Measurements from ENCODE around the gene KRT40.

Gene KRT40

GRCh38 chr17:40986920-40987319, 2.8 kb upstream of the KRT40 start:
- peaks cover 30 to 41% of the 10 kb centered on the region in 2 donors for H3K27me3 Mint-ChIP-seq

DNA sequence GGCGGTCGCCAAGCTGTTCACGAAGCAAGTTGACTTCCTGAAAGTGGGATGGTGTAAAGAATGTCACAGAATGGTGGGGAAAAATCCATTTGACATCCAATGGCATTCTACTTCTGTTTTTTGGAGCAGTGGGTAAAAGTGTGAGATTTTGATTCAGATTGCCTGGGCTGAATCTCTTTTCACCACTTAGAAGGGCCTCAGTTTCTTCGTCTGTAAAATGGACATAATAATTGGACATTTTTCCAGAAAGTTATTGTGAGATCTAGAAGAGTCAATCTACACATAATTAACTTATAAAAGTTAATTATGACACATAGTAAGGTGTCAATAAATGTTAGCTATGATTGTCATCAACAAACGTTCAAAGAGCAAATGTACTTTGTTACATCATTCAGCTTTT, 3.0 kb downstream of the KRT40 start:
- Mint-ChIP-seq H3K27ac (no peak overlapping the region), H3K27me3 (peaks cover 33 to 57% of the 10 kb centered on the region in 2 donors), H3K9me3 (no peaks in the 10 kb centered on the region), H3K4me3 (no peak overlapping the region), H3K36me3 (ENCODE audit: insufficient read depth) (no peaks in the 10 kb centered on the region), H3K4me1 (ENCODE audit: low read depth in 2 of 2) (no peaks in the 10 kb centered on the region)
- no peak for ATAC-seq (replicated peaks)
- DNase-seq, result no peak

More at GRCh38 chr17:40986920-40987319, 2.8 kb upstream of the KRT40 start:
- DNase-seq (no peak), ATAC-seq (replicated peaks) (no peak)
- no peaks in the 10 kb centered on the region for H3K36me3 Mint-ChIP-seq (ENCODE audit: insufficient read depth)
- H3K4me3 Mint-ChIP-seq, result no peak overlapping the region
- H3K27ac Mint-ChIP-seq, result no peak overlapping the region
- H3K9me3 Mint-ChIP-seq, result no peaks in the 10 kb centered on the region
- no peaks in the 10 kb centered on the region for H3K4me1 Mint-ChIP-seq (ENCODE audit: low read depth in 2 of 2)

GRCh38 chr17:40980596-40980995, 3.5 kb downstream of the KRT40 start:
- Mint-ChIP-seq H3K36me3 (ENCODE audit: insufficient read depth) (no peaks in the 10 kb centered on the region), H3K4me3 (no peak overlapping the region), H3K27me3 (peaks cover 38 to 60% of the 10 kb centered on the region in 2 donors), H3K4me1 (ENCODE audit: low read depth in 2 of 2) (no peaks in the 10 kb centered on the region), H3K27ac (no peak overlapping the region), H3K9me3 (no peaks in the 10 kb centered on the region)
- DNase-seq, result no peak
- no peak for ATAC-seq (replicated peaks)

DNA sequence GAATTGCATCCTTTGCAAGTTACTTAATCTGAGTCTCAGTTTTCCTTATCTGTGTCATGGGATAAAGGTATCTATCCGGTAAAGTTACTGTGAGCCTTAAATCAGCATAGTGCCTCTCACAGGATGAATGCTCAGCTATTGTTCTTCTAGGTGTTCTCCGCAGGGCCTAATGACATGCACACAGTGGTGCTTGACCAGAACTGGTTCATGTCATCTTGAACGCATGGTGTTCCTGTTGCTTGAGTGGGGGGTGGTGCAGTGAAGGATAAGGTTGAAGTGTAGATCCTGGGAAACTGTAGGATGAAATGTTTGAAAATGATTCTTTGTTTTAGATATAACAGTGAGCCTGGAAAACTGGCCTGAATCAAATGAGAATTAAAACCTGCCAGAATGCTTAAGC, 4.0 kb downstream of the KRT40 start:
- Mint-ChIP-seq H3K4me1 (ENCODE audit: low read depth in 2 of 2) (no peaks in the 10 kb centered on the region), H3K27me3 (peaks cover 43 to 65% of the 10 kb centered on the region in 2 donors), H3K4me3 (no peak overlapping the region), H3K36me3 (ENCODE audit: insufficient read depth) (no peaks in the 10 kb centered on the region), H3K9me3 (no peaks in the 10 kb centered on the region), H3K27ac (no peak overlapping the region)
- no peak for ATAC-seq (replicated peaks)
- DNase-seq, result no peak

DNA sequence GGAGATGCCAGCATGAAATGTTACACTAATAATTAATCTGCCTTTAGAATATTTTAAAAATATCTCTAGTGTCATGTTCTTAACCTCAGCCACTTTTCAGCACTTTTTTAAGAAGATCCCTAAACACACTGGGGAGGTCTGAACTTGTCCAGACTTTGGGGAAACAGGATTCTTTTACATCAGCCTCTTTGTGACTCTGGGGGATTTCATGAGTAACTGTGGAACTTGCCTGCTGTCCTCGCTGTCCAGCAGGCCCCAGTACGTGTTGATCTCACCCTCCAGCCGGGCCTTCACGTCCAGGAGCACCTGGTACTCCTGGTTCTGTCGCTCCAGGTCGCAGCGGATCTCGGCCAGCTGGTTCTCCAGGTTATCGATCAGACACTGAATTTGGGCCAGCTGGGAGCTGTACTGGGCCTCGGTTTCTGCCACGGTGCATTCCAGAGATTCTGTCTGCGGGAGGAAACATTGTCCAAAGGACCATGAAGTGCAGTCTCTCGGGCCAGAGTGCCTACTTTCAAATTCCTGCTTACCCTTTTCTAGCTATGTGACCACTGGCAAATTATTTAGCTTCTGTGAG, 5.5 kb downstream of the KRT40 start:
- Mint-ChIP-seq H3K4me1 (ENCODE audit: low read depth in 2 of 2) (no peaks in the 10 kb centered on the region), H3K36me3 (ENCODE audit: insufficient read depth) (no peaks in the 10 kb centered on the region), H3K9me3 (no peaks in the 10 kb centered on the region), H3K27me3 (peaks cover 49 to 64% of the 10 kb centered on the region in 2 donors), H3K27ac (no peak overlapping the region), H3K4me3 (no peak overlapping the region)
- no peak for ATAC-seq (replicated peaks)
- DNase-seq, result no peak

DNA sequence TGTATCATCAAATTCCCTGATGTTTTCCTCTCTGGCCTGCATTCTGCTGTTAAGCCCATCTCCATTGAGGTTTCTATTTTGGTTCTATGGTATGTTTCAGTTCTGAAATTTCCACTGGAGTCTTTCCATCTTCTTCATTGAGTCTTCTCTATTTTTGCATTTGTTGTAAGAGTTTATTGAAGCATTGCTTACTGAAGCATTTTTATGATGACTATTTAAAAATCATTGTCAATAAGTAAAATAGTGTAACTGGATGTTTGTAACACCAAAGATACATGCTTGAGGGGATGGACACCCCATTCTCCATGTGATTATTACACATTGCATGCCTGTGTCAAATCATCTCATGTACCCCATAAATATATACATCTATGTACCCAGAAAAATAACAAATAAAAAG, 8.6 kb downstream of the KRT40 start:
- H3K4me1 Mint-ChIP-seq (ENCODE audit: low read depth in 2 of 2), result no peaks in the 10 kb centered on the region
- H3K36me3 Mint-ChIP-seq (ENCODE audit: insufficient read depth), result no peaks in the 10 kb centered on the region
- DNase-seq (no peak), ATAC-seq (replicated peaks) (no peak)
- H3K4me3 Mint-ChIP-seq, result no peak overlapping the region
- H3K27me3 Mint-ChIP-seq, result peaks cover 51 to 53% of the 10 kb centered on the region in 2 donors
- no peaks in the 10 kb centered on the region for H3K9me3 Mint-ChIP-seq
- H3K27ac Mint-ChIP-seq, result no peak overlapping the region

DNA sequence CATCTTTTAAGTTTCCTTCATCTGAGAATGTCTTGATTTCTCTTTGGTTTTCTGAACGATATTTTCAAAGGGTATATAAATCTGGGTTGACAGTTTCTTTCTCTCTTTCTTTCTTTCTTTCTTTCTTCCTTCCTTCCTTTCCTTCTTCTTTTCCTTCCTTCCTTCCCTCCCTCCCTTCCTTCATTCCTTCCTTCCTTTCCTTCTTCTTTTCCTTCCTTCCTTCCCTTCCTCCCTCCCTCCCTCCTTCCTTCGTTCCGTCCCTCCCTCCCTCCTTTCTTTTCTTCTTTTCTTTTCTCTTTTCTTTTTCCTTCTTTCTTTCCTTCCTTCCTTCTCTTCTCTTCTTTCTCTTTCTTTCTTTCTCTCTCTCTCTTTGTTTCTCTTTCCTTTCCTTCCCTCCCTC, 9.8 kb downstream of the KRT40 start:
- Mint-ChIP-seq H3K27ac (no peak overlapping the region), H3K4me3 (no peak overlapping the region), H3K27me3 (peaks cover 46 to 52% of the 10 kb centered on the region in 2 donors), H3K4me1 (ENCODE audit: low read depth in 2 of 2) (no peaks in the 10 kb centered on the region), H3K36me3 (ENCODE audit: insufficient read depth) (no peaks in the 10 kb centered on the region), H3K9me3 (no peaks in the 10 kb centered on the region)
- DNase-seq (no peak), ATAC-seq (replicated peaks) (no peak)

GRCh38 chr17:40967582-40967981, 16.5 kb downstream of the KRT40 start:
- Mint-ChIP-seq H3K27me3 (peaks cover 27 to 32% of the 10 kb centered on the region in 2 donors), H3K36me3 (ENCODE audit: insufficient read depth) (no peaks in the 10 kb centered on the region), H3K4me3 (no peak overlapping the region), H3K9me3 (no peaks in the 10 kb centered on the region), H3K4me1 (ENCODE audit: low read depth in 2 of 2) (peaks cover 2 to 5% of the 10 kb centered on the region in 2 donors), H3K27ac (no peak overlapping the region)
- DNase-seq (no peak), ATAC-seq (replicated peaks) (no peak)

- H3K9me3 Mint-ChIP-seq, result no peaks in the 10 kb centered on the region
- H3K27me3 Mint-ChIP-seq, result peaks cover 19 to 27% of the 10 kb centered on the region in 2 donors
- no peak for ATAC-seq (replicated peaks)
- DNase-seq, result no peak
- no peaks in the 10 kb centered on the region for H3K36me3 Mint-ChIP-seq (ENCODE audit: insufficient read depth)
- H3K4me3 Mint-ChIP-seq, result no peak within 1 kb of the TSS
- H3K27ac Mint-ChIP-seq, result no peak within 1 kb of the TSS
- H3K4me1 Mint-ChIP-seq (ENCODE audit: low read depth in 2 of 2), result peaks cover 2 to 5% of the 10 kb centered on the region in 2 donors
Measured at GRCh38 chr17:40966848-40967247, 17.3 kb downstream of the KRT40 start, which contains the start of gene KRT39. Gene KRT39, minus strand, starts transcription at chr17:40966948. Its CDS starts 92 bp downstream, at chr17:40966856.

DNA sequence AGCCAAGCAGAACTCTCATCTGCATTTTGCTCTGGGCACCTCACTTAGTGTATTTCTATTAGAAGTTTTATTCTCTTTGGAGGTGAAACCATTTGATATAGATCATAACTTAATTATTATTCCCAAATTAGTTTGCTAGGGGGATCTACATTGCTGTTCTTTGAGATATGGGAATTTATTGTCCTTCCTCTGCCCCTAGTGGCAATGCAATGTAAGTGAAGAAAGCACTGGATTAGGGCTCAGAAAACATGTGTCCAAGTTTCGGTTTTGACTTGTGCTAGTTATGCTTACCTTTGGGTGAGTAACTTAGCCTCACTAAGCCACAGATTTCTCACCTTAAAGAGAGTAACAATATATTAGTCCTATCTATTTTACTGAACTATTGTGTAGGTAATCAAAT, 20.3 kb downstream of the KRT40 start:
- ATAC-seq (replicated peaks), result peak; percentile 72
- no peaks in the 10 kb centered on the region for H3K36me3 Mint-ChIP-seq (ENCODE audit: insufficient read depth)
- H3K27ac Mint-ChIP-seq, result no peak overlapping the region

GRCh38 chr17:40962059-40962561, 22.0 kb downstream of the KRT40 start:
- no peak overlapping the region for H3K27ac Mint-ChIP-seq
- DNase-seq (no peak), ATAC-seq (replicated peaks) (no peak)

More for the DNA sequence above, 20.3 kb downstream of the KRT40 start:
- no peaks in the 10 kb centered on the region for H3K9me3 Mint-ChIP-seq
- no peak for DNase-seq
- peaks cover 19 to 24% of the 10 kb centered on the region in 2 donors for H3K27me3 Mint-ChIP-seq
- H3K4me1 Mint-ChIP-seq (ENCODE audit: low read depth in 2 of 2), result peaks cover 5% of the 10 kb centered on the region in 2 donors
- no peak overlapping the region for H3K4me3 Mint-ChIP-seq

DNA sequence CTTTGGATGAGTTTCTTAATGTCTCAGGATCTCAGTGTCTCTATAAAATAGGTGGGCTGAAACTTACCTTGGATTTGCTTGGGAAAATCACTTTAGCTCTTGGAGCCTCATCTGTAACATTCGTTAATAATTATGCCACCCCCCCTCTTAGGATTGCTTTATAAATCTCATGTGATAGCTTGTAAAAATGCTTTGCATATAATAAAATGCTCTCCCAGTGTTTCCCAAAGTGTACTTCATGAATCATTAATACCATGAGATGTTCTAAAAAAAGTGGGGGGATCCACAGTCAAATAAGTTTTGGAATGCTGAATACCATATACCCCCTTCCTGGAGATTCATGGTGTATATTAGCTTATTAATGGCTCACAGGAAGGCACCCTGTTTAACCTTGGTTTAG, 22.5 kb downstream of the KRT40 start:
- H3K27ac Mint-ChIP-seq, result no peak overlapping the region
- H3K27me3 Mint-ChIP-seq, result peaks cover 18 to 21% of the 10 kb centered on the region in 2 donors
- no peaks in the 10 kb centered on the region for H3K9me3 Mint-ChIP-seq

More at GRCh38 chr17:40962059-40962561, 22.0 kb downstream of the KRT40 start:
- Mint-ChIP-seq H3K4me3 (no peak overlapping the region), H3K4me1 (ENCODE audit: low read depth in 2 of 2) (peaks cover 5% of the 10 kb centered on the region in 2 donors), H3K36me3 (ENCODE audit: insufficient read depth) (no peaks in the 10 kb centered on the region), H3K9me3 (no peaks in the 10 kb centered on the region), H3K27me3 (peaks cover 14 to 20% of the 10 kb centered on the region in 2 donors)

GRCh38 chr17:40960144-40960543, 24.0 kb downstream of the KRT40 start:
- H3K9me3 Mint-ChIP-seq, result no peaks in the 10 kb centered on the region
- peaks cover 26 to 33% of the 10 kb centered on the region in 2 donors for H3K27me3 Mint-ChIP-seq
- H3K4me1 Mint-ChIP-seq (ENCODE audit: low read depth in 2 of 2), result peaks cover 5% of the 10 kb centered on the region in 2 donors
- no peaks in the 10 kb centered on the region for H3K36me3 Mint-ChIP-seq (ENCODE audit: insufficient read depth)
- DNase-seq (no peak), ATAC-seq (replicated peaks) (no peak)
- no peak overlapping the region for H3K27ac Mint-ChIP-seq
- H3K4me3 Mint-ChIP-seq, result no peak overlapping the region

More for the DNA sequence above, 22.5 kb downstream of the KRT40 start:
- H3K4me1 Mint-ChIP-seq (ENCODE audit: low read depth in 2 of 2), result peaks cover 5% of the 10 kb centered on the region in 2 donors
- ATAC-seq (replicated peaks) (no peak), DNase-seq (no peak)
- H3K4me3 Mint-ChIP-seq, result no peak overlapping the region
- no peaks in the 10 kb centered on the region for H3K36me3 Mint-ChIP-seq (ENCODE audit: insufficient read depth)
